H1 (cell line): ENCODE measurements around the gene SNX15. TPM values are rescaled to one million over a fixed set of nuclear protein-coding genes. Genes with fewer than 3 reads are reported as not detected.

Source experiments
- BACH1 ChIP-seq: IDR thresholded peaks from 2 replicates; pipeline ENCODE4 v1.6.1; 2012; ENCODE audit warnings: low read length, improper control_type of control experiment
- CEBPB ChIP-seq: IDR thresholded peaks from 2 replicates; pipeline ENCODE4 v1.6.1; 2012; ENCODE audit warnings: low read depth, low read length
- SP4 ChIP-seq: IDR thresholded peaks from 2 replicates; pipeline ENCODE4 v1.6.1; 2012; ENCODE audit warnings: low read length, inconsistent platforms
- TBP ChIP-seq: IDR thresholded peaks from 2 replicates; pipeline ENCODE4 v1.6.1; 2011; ENCODE audit warnings: low read depth, low read length, improper control_type of control experiment
- polyA plus RNA-seq, 7 experiments: library from polyadenylated mRNA; depleted of rRNA in 3 of 7; stranded (reverse) in 5 of 7; unstranded in 2 of 7; fragments of >200 nt in 5 of 7; fragments of 200-250 nt in 2 of 7; gene quantifications; 1 replicate in 5 of 7; 2 replicates in 1 of 7; 4 replicates in 1 of 7; pipeline versions ENCODE4 v1.2.1 to v1.2.3, GENCODE V29; 2011 to 2013; ENCODE audit warnings: missing spikeins in 2 of 7, mixed read lengths in 2 of 7
- total RNA-seq: library from RNA; stranded (reverse); fragmentation: NEBNext Ultra II Directional; extraction: Animal tissue kit (Norgen Biotek cat#: 25700); gene quantifications from 2 replicates; pipeline ENCODE4 v1.2.1, GENCODE V29; 2021

SNX15 gene
- total and polyA plus RNA-seq, 2 of the 8 experiments (the other 6 are each of a cell fraction or from before 2014, with no cell fraction given), result 13.0 to 18.3 TPM

GRCh38 chr11:65059523-65059922 lies 32.3 kb downstream of the SNX15 start (continued):
- TF ChIP-seq TBP (no peak), SP4 (no peak), CEBPB (no peak), BACH1 (no peak)
